Muscle layer of duodenum (tissue), 2 donors: ENCODE measurements around the gene ERRFI1.
A peak's percentile ranks its signal among the peaks of the same experiment; 100 is the strongest.

Source experiments
- H3K27ac ChIP-seq: one replicate; pipeline ENCODE4 v1.7.0; 2013; ENCODE audit warnings: mild to moderate bottlenecking, low read length
- H3K27me3 ChIP-seq: one replicate; pipeline ENCODE4 v1.7.0; 2013; ENCODE audit warnings: low read depth, mild to moderate bottlenecking, control low read depth, low read length
- H3K36me3 ChIP-seq, 2 donors: one replicate each; pipeline ENCODE4 v1.7.0; 2013; ENCODE audit warnings: low read length in 2 of 2, control low read depth in 1 of 2, mild to moderate bottlenecking in 1 of 2; ENCODE audit not compliant: insufficient read depth in 2 of 2, control insufficient read depth in 1 of 2
- H3K4me1 ChIP-seq, 2 donors: one replicate each; pipeline ENCODE4 v1.7.0; 2013; ENCODE audit warnings: low read length in 2 of 2, mild to moderate bottlenecking in 2 of 2, control low read depth in 1 of 2, moderate library complexity in 1 of 2; ENCODE audit not compliant: insufficient read depth in 2 of 2, control insufficient read depth in 1 of 2
- H3K4me3 ChIP-seq, 2 donors: one replicate each; pipeline ENCODE4 v1.7.0; 2013; ENCODE audit warnings: low read length in 2 of 2, low read depth in 1 of 2, mild to moderate bottlenecking in 1 of 2
- H3K9me3 ChIP-seq, 2 donors: one replicate each; pipeline ENCODE4 v1.7.0; 2013; ENCODE audit warnings: low read length in 2 of 2, control low read depth in 1 of 2, mild to moderate bottlenecking in 1 of 2; ENCODE audit not compliant: control insufficient read depth in 1 of 2
- donor health status: healthy.

Gene ERRFI1

GRCh38 chr1:7962636-7963377 lies 63.3 kb downstream of the ERRFI1 start:
- Histone ChIP-seq H3K27me3 (no peaks in the 10 kb centered on the region), H3K36me3 (peaks cover 18 to 27% of the 10 kb centered on the region in 2 donors), H3K4me3 (peak overlapping the region; percentile 83 to 96), H3K4me1 (peaks cover 0 to 25% of the 10 kb centered on the region in 2 donors), H3K9me3 (no peaks in the 10 kb centered on the region), H3K27ac (peak overlapping the region; percentile 94)

- Histone ChIP-seq H3K4me1 (peaks cover 0 to 24% of the 10 kb centered on the region in 2 donors), H3K36me3 (peaks cover 18 to 26% of the 10 kb centered on the region in 2 donors), H3K9me3 (no peaks in the 10 kb centered on the region)
Measured at GRCh38 chr1:7962014-7962335, 64.1 kb downstream of the ERRFI1 start.

More at GRCh38 chr1:7962014-7962335, 64.1 kb downstream of the ERRFI1 start:
- Histone ChIP-seq H3K4me3 (peak overlapping the region; percentile 83 to 96), H3K27ac (peak overlapping the region; percentile 94), H3K27me3 (no peaks in the 10 kb centered on the region)
